ENCODE measurements around the gene DLEU7. TPM values are rescaled to one million over a fixed set of nuclear protein-coding genes. Genes with fewer than 3 reads are reported as not detected.
A peak's percentile ranks its signal among the peaks of the same experiment; 100 is the strongest.

Gene DLEU7
- total RNA-seq, 4 donors from 2014 or later: 0.11 to 0.13 TPM; not detected in 2

- peak overlapping the region; percentile 8 to 53 (median 15) for H3K27ac ChIP-seq
- intact Hi-C loops (cut with DNase I): no loop called here
These were observed 1.7 kb upstream of the DLEU7 start for GRCh38 chr13:50845211-50845610.

GRCh38 chr13:50844084-50844875 is 788 bp upstream of the DLEU7 start:
- Histone ChIP-seq H3K36me3 (no peaks in the 10 kb centered on the region), H3K27ac (peak overlapping the region in 2 of 3 donors; percentile 30 to 33), H3K4me3 (replicated peaks in 1 of 3) (no peak overlapping the region), H3K4me1 (peaks cover 16 to 30% of the 10 kb centered on the region in 2 donors), H3K27me3 (no peaks in the 10 kb centered on the region), H3K9me3 (no peaks in the 10 kb centered on the region)
- TF ChIP-seq CTCF (IDR thresholded peaks at IDR 0.05) (no peak), POLR2A (IDR thresholded peaks at IDR 0.05) (no peak)
- peak; percentile 53 to 57 for DNase-seq
- 39 to 41% methylated on average over 6 of the region's 6 CpGs for whole genome bisulfite sequencing, 2 donors
- intact Hi-C loops (cut with DNase I): no loop called here

More at GRCh38 chr13:50845211-50845610, 1.7 kb upstream of the DLEU7 start:
- 47 to 63% methylated on average over 1 of the region's 1 CpG for WGBS, 2 donors
- Histone ChIP-seq H3K36me3 (no peaks in the 10 kb centered on the region), H3K27me3 (no peaks in the 10 kb centered on the region), H3K4me1 (peaks cover 16 to 25% of the 10 kb centered on the region in 2 donors), H3K9me3 (no peaks in the 10 kb centered on the region), H3K4me3 (replicated peaks in 1 of 3) (no peak overlapping the region)
- DNase-seq: peak in 1 of 2 donors; percentile 14
- TF ChIP-seq POLR2A (IDR thresholded peaks at IDR 0.05): no peak
- no peak for TF ChIP-seq CTCF (IDR thresholded peaks at IDR 0.05)

GRCh38 chr13:50842990-50843256 is 569 bp downstream of the DLEU7 start:
- no peak for DNase-seq
- Histone ChIP-seq H3K4me1 (peaks cover 16 to 30% of the 10 kb centered on the region in 2 donors), H3K9me3 (no peaks in the 10 kb centered on the region), H3K27ac (no peak overlapping the region), H3K27me3 (no peaks in the 10 kb centered on the region), H3K4me3 (replicated peaks in 1 of 3) (no peak overlapping the region), H3K36me3 (no peaks in the 10 kb centered on the region)
- WGBS, 2 donors: 69% methylated on average over 2 of the region's 8 CpGs; no CpG with 5 or more reads in 1 of the 2 donors
- intact Hi-C loops (cut with DNase I): no loop called here
- no peak for TF ChIP-seq CTCF (IDR thresholded peaks at IDR 0.05)
- no peak for TF ChIP-seq POLR2A (IDR thresholded peaks at IDR 0.05)

- WGBS, 2 donors: 80 to 88% methylated on average over 10 of the region's 10 CpGs
- no peaks in the 10 kb centered on the region for H3K9me3 ChIP-seq
- H3K36me3 ChIP-seq: no peaks in the 10 kb centered on the region
- peaks cover 16 to 30% of the 10 kb centered on the region in 2 donors for H3K4me1 ChIP-seq
- DNase-seq: no peak
- no peak overlapping the region for H3K4me3 ChIP-seq (replicated peaks in 1 of 3)
- TF ChIP-seq CTCF (IDR thresholded peaks at IDR 0.05) (no peak), POLR2A (IDR thresholded peaks at IDR 0.05) (no peak)
- H3K27me3 ChIP-seq: no peaks in the 10 kb centered on the region
- intact Hi-C loops (cut with DNase I): no loop called here
- H3K27ac ChIP-seq: no peak overlapping the region
These were observed 1.1 kb downstream of the DLEU7 start for GRCh38 chr13:50842251-50842989.

- Histone ChIP-seq H3K4me1 (peaks cover 16 to 30% of the 10 kb centered on the region in 2 donors), H3K27ac (no peak overlapping the region), H3K36me3 (no peaks in the 10 kb centered on the region), H3K4me3 (replicated peaks in 1 of 3) (no peak overlapping the region), H3K9me3 (no peaks in the 10 kb centered on the region), H3K27me3 (no peaks in the 10 kb centered on the region)
- intact Hi-C loops (cut with DNase I): no loop called here
- 94 to 95% methylated on average over 7 of the region's 7 CpGs for WGBS, 2 donors
- DNase-seq: no peak
- no peak for TF ChIP-seq POLR2A (IDR thresholded peaks at IDR 0.05)
- TF ChIP-seq CTCF (IDR thresholded peaks at IDR 0.05): no peak
These were observed 1.7 kb downstream of the DLEU7 start for GRCh38 chr13:50841786-50842185.
